Measurements from ENCODE around the gene KRCC1.

The KRCC1 gene

DNA sequence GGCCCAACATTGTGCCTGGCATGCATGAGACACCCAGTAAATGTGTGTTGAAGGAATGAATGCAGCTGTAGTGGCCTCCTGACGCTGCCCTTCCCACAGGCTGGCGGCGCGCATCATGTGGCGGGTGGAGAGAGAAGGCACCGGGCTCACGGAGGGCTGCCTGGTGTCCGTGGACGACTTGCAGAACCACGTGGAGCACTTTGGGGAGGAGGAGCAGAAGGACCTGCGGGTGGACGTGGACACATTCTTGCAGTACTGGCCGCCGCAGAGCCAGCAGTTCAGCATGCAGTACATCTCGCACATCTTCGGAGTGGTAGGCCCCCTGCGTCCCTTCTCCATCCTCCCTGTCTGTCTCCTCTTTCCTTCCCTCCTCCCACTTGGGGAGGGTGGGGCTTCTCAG lies 32.2 kb upstream of the KRCC1 start:
- no peak for TF ChIP-seq CTCF (IDR thresholded peaks at IDR 0.05; ENCODE audit: low read depth, low read length)
- no peak overlapping the region for H3K4me3 ChIP-seq (replicated peaks in 1 of 2; ENCODE audit: low read depth in 2 of 2, low read length in 2 of 2)
- no peak for DNase-seq (ENCODE audit: low read depth in 2 of 2)

DNA sequence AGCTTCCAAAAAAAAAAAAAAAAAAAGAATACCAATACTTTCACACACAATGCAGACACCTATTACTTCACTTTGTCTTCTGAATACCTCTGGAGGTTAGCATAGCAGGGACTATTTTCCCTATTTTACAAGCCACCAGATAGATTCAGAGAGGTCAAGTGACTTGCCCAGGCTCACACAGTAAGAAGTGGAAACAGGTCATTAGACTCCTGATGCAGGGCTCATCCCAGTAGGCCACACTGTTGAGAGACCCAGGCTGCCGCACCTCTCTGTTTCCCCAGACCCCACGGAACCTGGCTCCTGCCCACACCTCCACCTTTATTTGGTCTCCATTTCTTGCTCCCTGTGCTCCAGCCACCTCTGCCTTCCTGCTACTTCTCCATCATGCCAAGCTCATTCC lies 31.5 kb upstream of the KRCC1 start:
- H3K4me3 ChIP-seq (replicated peaks in 1 of 2; ENCODE audit: low read depth in 2 of 2, low read length in 2 of 2), result no peak overlapping the region
- no peak for DNase-seq (ENCODE audit: low read depth in 2 of 2)
- TF ChIP-seq CTCF (IDR thresholded peaks at IDR 0.05; ENCODE audit: low read depth, low read length), result no peak

DNA sequence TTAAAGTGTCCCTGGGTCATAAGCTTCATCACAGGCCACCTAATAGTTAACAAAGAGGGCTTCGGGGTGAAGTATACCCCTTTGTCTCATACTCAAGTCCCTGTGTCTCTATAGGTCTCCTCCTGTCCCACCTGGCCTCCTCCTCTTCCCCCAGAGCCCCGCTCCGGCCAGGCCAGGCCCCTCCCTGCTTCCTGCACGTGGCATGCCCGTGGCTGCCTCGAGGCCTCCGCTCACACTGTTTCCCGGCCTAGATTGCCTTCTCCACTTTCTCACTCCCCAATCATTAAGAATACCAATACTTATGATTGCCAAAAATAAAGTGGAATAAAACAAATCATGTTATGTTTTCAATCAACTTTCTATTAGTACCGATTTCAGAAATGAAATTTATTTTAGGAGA lies 30.8 kb upstream of the KRCC1 start:
- no peak for DNase-seq (ENCODE audit: low read depth in 2 of 2)
- no peak for TF ChIP-seq CTCF (IDR thresholded peaks at IDR 0.05; ENCODE audit: low read depth, low read length)
- no peak overlapping the region for H3K4me3 ChIP-seq (replicated peaks in 1 of 2; ENCODE audit: low read depth in 2 of 2, low read length in 2 of 2)

DNA sequence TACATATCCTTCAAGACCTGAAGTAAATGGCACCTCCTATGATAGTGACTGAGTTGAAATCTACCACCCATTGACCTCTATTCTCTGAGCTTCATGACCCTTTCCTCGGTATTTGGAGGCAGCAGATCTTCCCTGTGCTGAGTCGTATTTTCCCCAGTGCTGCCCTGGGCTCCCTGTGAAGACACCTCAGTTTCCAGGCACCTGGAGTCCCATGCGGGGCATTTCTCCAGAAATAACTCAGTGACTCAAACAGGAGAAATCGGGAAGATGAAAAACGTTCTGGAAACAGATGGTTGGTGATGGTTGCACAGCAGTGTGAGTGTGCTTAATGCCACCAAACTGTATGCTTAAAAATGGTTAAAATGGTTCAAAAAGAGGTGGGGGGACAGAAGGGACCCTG lies 30.0 kb upstream of the KRCC1 start:
- H3K4me3 ChIP-seq (replicated peaks in 1 of 2; ENCODE audit: low read depth in 2 of 2, low read length in 2 of 2), result no peak overlapping the region
- no peak for TF ChIP-seq CTCF (IDR thresholded peaks at IDR 0.05; ENCODE audit: low read depth, low read length)
- DNase-seq (ENCODE audit: low read depth in 2 of 2), result no peak

DNA sequence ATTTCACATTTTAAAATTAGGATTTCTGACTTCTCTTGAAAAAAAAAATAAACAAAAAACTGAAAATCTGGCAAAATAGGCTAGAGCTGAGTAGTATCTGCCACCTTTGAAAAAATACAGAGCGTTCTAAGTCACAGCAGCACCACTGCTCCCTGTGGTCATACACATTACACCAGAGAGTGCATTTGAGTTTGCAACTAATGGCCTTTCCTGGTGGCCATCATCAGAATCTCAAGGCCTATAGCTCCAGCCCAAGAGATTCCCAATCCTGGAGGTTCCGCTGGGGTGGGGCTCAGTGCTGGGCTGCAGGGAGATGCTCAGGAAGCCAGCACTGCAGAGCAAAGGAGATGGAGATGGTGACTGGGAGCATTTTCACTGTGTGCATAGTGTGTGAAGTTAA lies 29.5 kb upstream of the KRCC1 start:
- TF ChIP-seq CTCF (IDR thresholded peaks at IDR 0.05; ENCODE audit: low read depth, low read length), result no peak
- DNase-seq (ENCODE audit: low read depth in 2 of 2), result no peak
- H3K4me3 ChIP-seq (replicated peaks in 1 of 2; ENCODE audit: low read depth in 2 of 2, low read length in 2 of 2), result no peak overlapping the region

GRCh38 chr2:88082781-88083180 lies 27.2 kb upstream of the KRCC1 start:
- H3K4me3 ChIP-seq (replicated peaks in 1 of 2; ENCODE audit: low read depth in 2 of 2, low read length in 2 of 2), result no peak overlapping the region
- TF ChIP-seq CTCF (IDR thresholded peaks at IDR 0.05; ENCODE audit: low read depth, low read length), result no peak

DNA sequence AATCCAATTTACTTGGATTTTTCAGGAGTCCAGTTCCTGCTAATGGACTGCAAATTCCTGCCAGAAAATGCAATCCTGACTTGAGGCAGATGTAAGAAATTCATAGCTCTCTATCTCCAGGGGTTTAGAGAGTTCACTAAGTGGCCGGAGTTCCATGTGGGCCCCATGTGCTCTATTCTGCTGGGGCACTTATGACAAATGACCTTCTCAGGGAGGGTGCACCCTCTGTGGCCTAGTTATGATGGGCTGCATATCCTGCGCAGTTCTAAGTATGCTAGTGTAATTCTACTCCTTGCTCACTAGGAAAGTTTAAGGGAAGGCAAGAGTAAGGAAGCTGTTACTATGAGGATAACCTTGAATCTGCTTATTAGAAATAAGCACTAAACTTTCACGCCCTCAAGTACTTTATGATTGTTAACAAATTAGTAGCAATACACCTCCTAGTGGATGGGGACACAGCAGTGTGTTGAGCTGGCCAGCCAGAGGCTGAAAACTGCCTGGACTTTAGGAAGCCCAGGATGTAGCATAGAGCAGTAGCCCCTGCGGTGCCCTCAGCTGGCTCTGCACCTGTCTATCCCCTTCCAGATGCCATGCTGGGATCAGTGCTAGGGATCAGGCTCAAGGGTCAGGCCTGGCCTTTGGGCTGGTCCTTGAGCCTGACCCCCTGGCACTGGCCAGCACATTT lies 26.5 kb upstream of the KRCC1 start:
- DNase-seq (ENCODE audit: low read depth in 2 of 2), result no peak
- H3K4me3 ChIP-seq (replicated peaks in 1 of 2; ENCODE audit: low read depth in 2 of 2, low read length in 2 of 2), result no peak overlapping the region
- TF ChIP-seq CTCF (IDR thresholded peaks at IDR 0.05; ENCODE audit: low read depth, low read length), result no peak

More at GRCh38 chr2:88082781-88083180, 27.2 kb upstream of the KRCC1 start:
- DNase-seq (ENCODE audit: low read depth in 2 of 2), result no peak
